AG04449 (cell line): Measurements from ENCODE around the gene ATL3.
"Not testable (repeated sequence)": the region's sequence is repeated elsewhere in the genome, so short reads cannot be mapped to it uniquely, and the experiment has no call there.

Experiments used
- CTCF ChIA-PET: fragments of 350-600 bp; formaldehyde crosslinking; extraction: SDS; loops from one replicate; lab custom pipeline; 2021; ENCODE audit warnings: antibody characterized with exemption; lab: Yijun Ruan, JAX
- POLR2A ChIA-PET: fragments of 400-600, 350-600 bp; formaldehyde crosslinking; extraction: SDS; loops from one replicate; lab custom pipeline; 2020; ENCODE audit warnings: antibody characterized with exemption, inconsistent platforms; lab: Yijun Ruan, JAX
- DNase-seq: peaks from one replicate; pipeline ENCODE4 v3.0.0-alpha.2; 2010; ENCODE audit warnings: low read depth, low spot score
- H3K4me3 ChIP-seq: 2 replicates; pipeline ENCODE4 v1.5.1; 2011; ENCODE audit warnings: low read depth, mild to moderate bottlenecking, control low read depth, low read length
- CTCF ChIP-seq: IDR thresholded peaks from one replicate; pipeline ENCODE4 v1.5.1; 2011; ENCODE audit warnings: mild to moderate bottlenecking, moderate library complexity, low read length, control low read depth, inconsistent platforms; ENCODE audit not compliant: insufficient read depth; ENCODE audit errors: missing control alignments

The ATL3 gene

DNA sequence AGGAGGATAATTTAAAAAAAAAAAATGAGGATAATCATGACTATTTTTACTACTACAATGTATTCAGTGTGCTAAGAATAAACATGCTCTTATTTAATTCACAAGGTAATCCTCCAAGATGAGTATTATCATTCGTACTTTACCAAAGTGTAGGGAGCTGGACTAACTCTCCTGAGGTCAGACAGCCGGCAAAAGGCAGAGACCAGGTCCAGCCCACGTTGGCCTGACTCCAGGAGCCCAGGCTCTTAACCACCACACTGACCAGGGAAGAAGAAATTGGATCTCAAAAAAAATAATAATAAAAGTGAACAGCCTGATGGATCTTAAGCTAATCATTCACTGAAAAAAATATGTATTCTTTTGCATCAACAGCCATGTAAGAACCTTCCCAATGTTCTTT is 82.2 kb downstream of the ATL3 start:
- no peak for DNase-seq
- no peak for TF ChIP-seq CTCF
- POLR2A ChIA-PET = no interaction called here
- H3K4me3 ChIP-seq = no peak overlapping the region
- CTCF ChIA-PET = interaction anchor here (1.0 to 8.7 kb wide), 2 partner anchors 15 to 47 kb away, joined by 4 to 89 read pairs; no protein-coding TSS in a partner anchor

GRCh38 chr11:63586451-63587166 is 84.6 kb downstream of the ATL3 start:
- ChIA-PET POLR2A (no interaction called here), CTCF (no interaction called here)
- H3K4me3 ChIP-seq = no peak overlapping the region
- TF ChIP-seq CTCF = no peak
- DNase-seq = no peak

DNA sequence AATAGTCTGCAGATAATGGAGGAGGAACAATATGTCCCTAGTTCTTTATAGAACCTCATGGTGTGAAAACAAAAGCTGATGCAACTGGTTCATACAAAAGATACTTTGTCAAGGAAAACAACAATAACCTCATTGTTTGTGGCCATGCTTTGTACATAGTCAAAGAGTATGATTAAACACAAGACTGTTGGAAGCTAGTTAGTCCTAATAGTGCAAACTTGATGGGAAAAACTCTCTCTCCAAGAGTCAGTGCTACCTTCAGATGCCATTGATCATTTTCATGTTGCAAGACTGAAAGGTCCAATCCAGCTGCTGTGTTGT is 87.9 kb downstream of the ATL3 start:
- no peak for TF ChIP-seq CTCF
- H3K4me3 ChIP-seq = no peak overlapping the region
- CTCF ChIA-PET = interaction anchor here (0.8 to 2.1 kb wide), 2 partner anchors 10 to 52 kb away, joined by 3 to 11 read pairs; no protein-coding TSS in a partner anchor
- POLR2A ChIA-PET = no interaction called here
- no peak for DNase-seq

DNA sequence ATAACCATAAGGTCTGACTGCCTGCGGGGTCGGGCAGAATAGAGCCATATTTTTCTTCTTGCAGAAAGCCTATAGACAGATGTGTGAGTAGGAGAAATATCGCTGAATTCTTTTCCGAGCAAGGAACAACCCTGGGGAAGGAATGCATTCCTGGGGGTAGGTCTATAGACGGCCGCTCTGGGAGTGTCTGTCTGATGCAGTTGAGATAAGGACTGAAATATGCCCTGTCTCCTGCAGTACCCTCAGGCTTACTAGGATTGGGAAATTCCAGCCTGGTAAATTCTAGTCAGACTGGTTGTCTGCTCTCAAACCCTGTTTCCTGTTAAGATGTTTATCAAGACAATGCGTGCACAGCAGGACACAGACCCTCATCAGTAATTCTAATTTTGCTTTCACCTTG is 90.0 kb downstream of the ATL3 start:
- POLR2A ChIA-PET, DNase-seq: not testable (repeated sequence)
- CTCF ChIA-PET = interaction anchor here (1.8 kb wide), 1 partner anchor 11 kb away, joined by 5 read pairs; no protein-coding TSS in a partner anchor

GRCh38 chr11:63578882-63579281 is 92.3 kb downstream of the ATL3 start:
- H3K4me3 ChIP-seq, POLR2A ChIA-PET, CTCF ChIA-PET, DNase-seq: not testable (repeated sequence)

More for the DNA sequence above, 90.0 kb downstream of the ATL3 start:
- H3K4me3 ChIP-seq = not testable (repeated sequence)

- ChIA-PET POLR2A (no interaction called here), CTCF (interaction anchor here (0.8 kb wide), 1 partner anchor 60 kb away, joined by 3 read pairs; no protein-coding TSS in a partner anchor)
- H3K4me3 ChIP-seq = no peak overlapping the region
These were observed 96.1 kb downstream of the ATL3 start for GRCh38 chr11:63574856-63575602.

More at GRCh38 chr11:63574856-63575602, 96.1 kb downstream of the ATL3 start:
- no peak for DNase-seq
- TF ChIP-seq CTCF = no peak
